ENCODE measurements around the gene FBXL2.
"Not testable (repeated sequence)": the region's sequence is repeated elsewhere in the genome, so short reads cannot be mapped to it uniquely, and the experiment has no call there.

The FBXL2 gene

DNA sequence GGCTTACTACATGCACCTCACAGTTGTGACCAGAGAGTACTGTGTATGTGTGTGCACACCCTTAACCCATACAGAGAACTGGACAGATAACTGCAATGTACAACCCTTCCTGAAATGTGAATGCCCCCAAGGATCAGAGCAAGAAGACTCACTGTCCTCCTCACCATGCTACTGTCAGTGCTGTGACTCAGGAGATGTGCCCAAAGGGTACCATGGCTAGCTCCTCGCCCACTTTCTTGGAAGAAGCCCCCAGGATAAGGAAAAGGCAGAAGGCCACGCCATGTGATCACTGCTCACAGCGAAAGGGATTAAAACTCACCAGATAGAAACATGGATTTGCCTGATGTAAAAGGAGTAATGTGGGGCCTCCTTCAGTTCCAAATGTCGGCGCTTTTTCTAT lies 121.2 kb downstream of the FBXL2 start:
- no peaks in the 10 kb centered on the region for H3K27me3 ChIP-seq (ENCODE audit: control insufficient read depth, insufficient read depth, low read length)
- H3K27ac ChIP-seq (ENCODE audit: low read length): no peak overlapping the region
- no peaks in the 10 kb centered on the region for H3K9me3 ChIP-seq (ENCODE audit: control insufficient read depth, insufficient read depth, low read length)
- peaks cover 14% of the 10 kb centered on the region; the same call in 1 of the 2 replicates for H3K36me3 ChIP-seq (ENCODE audit: control insufficient read depth, insufficient read depth, low read length)
- no peak for DNase-seq (ENCODE audit: low read depth, low spot score)
- WGBS (ENCODE audit: insufficient coverage, insufficient read length): no CpG with 5 or more reads among the region's 5 CpGs
- H3K4me3 ChIP-seq (ENCODE audit: low read length): no peak overlapping the region
- H3K4me1 ChIP-seq (ENCODE audit: control insufficient read depth, insufficient read depth, low read length): no peaks in the 10 kb centered on the region

GRCh38 chr3:33401781-33402180 lies 124.5 kb downstream of the FBXL2 start:
- Histone ChIP-seq H3K36me3 (ENCODE audit: control insufficient read depth, insufficient read depth, low read length) (peaks cover 10% of the 10 kb centered on the region; the same call in 1 of the 2 replicates), H3K4me3 (ENCODE audit: low read length) (no peak overlapping the region), H3K27ac (ENCODE audit: low read length) (no peak overlapping the region), H3K4me1 (ENCODE audit: control insufficient read depth, insufficient read depth, low read length) (no peaks in the 10 kb centered on the region), H3K27me3 (ENCODE audit: control insufficient read depth, insufficient read depth, low read length) (no peaks in the 10 kb centered on the region), H3K9me3 (ENCODE audit: control insufficient read depth, insufficient read depth, low read length) (no peaks in the 10 kb centered on the region)
- WGBS (ENCODE audit: insufficient coverage, insufficient read length): no CpG with 5 or more reads among the region's 2 CpGs
- no peak for DNase-seq (ENCODE audit: low read depth, low spot score)

GRCh38 chr3:33402936-33403335 lies 125.7 kb downstream of the FBXL2 start:
- Histone ChIP-seq H3K36me3 (ENCODE audit: control insufficient read depth, insufficient read depth, low read length) (peaks cover 8% of the 10 kb centered on the region; the same call in 1 of the 2 replicates), H3K4me1 (ENCODE audit: control insufficient read depth, insufficient read depth, low read length) (no peaks in the 10 kb centered on the region), H3K27me3 (ENCODE audit: control insufficient read depth, insufficient read depth, low read length) (no peaks in the 10 kb centered on the region), H3K27ac (ENCODE audit: low read length) (no peak overlapping the region), H3K4me3 (ENCODE audit: low read length) (no peak overlapping the region), H3K9me3 (ENCODE audit: control insufficient read depth, insufficient read depth, low read length) (no peaks in the 10 kb centered on the region)
- no peak for DNase-seq (ENCODE audit: low read depth, low spot score)
- no CpG with 5 or more reads among the region's 3 CpGs for WGBS (ENCODE audit: insufficient coverage, insufficient read length)

GRCh38 chr3:33403756-33404155 lies 126.5 kb downstream of the FBXL2 start:
- H3K4me3 ChIP-seq (ENCODE audit: low read length): no peak overlapping the region
- peaks cover 9% of the 10 kb centered on the region; the same call in 1 of the 2 replicates for H3K36me3 ChIP-seq (ENCODE audit: control insufficient read depth, insufficient read depth, low read length)
- no peak for DNase-seq (ENCODE audit: low read depth, low spot score)
- no peaks in the 10 kb centered on the region for H3K4me1 ChIP-seq (ENCODE audit: control insufficient read depth, insufficient read depth, low read length)
- WGBS (ENCODE audit: insufficient coverage, insufficient read length): no CpG with 5 or more reads among the region's 6 CpGs
- no peaks in the 10 kb centered on the region for H3K9me3 ChIP-seq (ENCODE audit: control insufficient read depth, insufficient read depth, low read length)
- H3K27me3 ChIP-seq (ENCODE audit: control insufficient read depth, insufficient read depth, low read length): no peaks in the 10 kb centered on the region
- no peak overlapping the region for H3K27ac ChIP-seq (ENCODE audit: low read length)

DNA sequence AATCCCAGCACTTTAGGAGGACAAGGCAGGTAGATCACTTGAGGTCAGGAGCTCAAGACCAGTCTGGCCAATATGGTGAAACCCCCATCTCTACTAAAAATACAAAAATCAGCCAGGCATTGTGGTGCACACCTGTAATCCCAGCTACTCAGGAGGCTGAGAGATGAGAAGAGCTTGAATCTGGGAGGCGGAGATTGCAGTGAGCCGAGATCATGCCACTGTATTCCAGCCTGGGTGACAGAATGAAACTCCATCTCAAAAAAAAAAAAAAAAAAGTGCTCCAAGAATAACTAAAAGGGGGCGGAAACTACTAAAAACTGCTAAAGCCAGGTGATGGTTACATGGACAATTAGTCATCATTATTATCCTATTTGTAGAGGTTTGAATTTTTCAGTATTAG lies 133.6 kb downstream of the FBXL2 start:
- not testable (repeated sequence) for H3K27ac ChIP-seq (ENCODE audit: low read length); H3K4me1 ChIP-seq (ENCODE audit: control insufficient read depth, insufficient read depth, low read length); H3K9me3 ChIP-seq (ENCODE audit: control insufficient read depth, insufficient read depth, low read length); DNase-seq (ENCODE audit: low read depth, low spot score); H3K27me3 ChIP-seq (ENCODE audit: control insufficient read depth, insufficient read depth, low read length); H3K4me3 ChIP-seq (ENCODE audit: low read length)
- WGBS (ENCODE audit: insufficient coverage, insufficient read length): no CpG with 5 or more reads among the region's 3 CpGs
- H3K36me3 ChIP-seq (ENCODE audit: control insufficient read depth, insufficient read depth, low read length): peaks cover 16% of the 10 kb centered on the region; the same call in 1 of the 2 replicates

DNA sequence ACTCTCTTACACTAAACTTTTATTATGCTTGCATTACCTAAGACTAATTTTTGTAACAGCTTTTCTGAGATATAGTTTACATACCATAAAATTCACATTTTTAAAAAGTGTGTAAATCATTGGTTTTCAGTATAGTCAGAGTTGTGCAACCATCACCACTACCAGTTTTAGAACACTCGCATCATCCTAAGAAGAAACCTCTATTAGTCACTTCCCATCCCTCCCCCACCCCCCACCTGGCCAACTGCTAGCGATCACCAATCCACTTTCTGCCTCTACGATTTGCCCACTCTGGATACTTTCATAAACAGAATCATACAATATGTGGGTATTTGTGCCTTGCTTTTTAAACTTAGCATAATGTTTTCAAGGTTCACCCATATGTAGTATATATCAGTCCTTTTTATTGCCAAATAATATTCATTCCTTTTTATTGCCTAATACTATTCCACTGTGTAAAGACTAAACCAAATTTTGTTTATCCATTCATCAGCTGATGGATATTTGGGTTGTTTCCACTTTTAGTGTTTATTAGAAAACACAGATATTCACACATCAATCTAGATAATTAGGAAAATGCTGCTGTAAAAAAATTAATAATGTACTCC lies 139.9 kb downstream of the FBXL2 start:
- Histone ChIP-seq H3K9me3 (ENCODE audit: control insufficient read depth, insufficient read depth, low read length) (no peaks in the 10 kb centered on the region), H3K4me1 (ENCODE audit: control insufficient read depth, insufficient read depth, low read length) (no peaks in the 10 kb centered on the region), H3K4me3 (ENCODE audit: low read length) (no peak overlapping the region), H3K27ac (ENCODE audit: low read length) (no peak overlapping the region), H3K27me3 (ENCODE audit: control insufficient read depth, insufficient read depth, low read length) (no peaks in the 10 kb centered on the region), H3K36me3 (ENCODE audit: control insufficient read depth, insufficient read depth, low read length) (peaks cover 6% of the 10 kb centered on the region; the same call in 1 of the 2 replicates)
- WGBS (ENCODE audit: insufficient coverage, insufficient read length): no CpG with 5 or more reads among the region's 3 CpGs
- DNase-seq (ENCODE audit: low read depth, low spot score): no peak

- Histone ChIP-seq H3K36me3 (ENCODE audit: control insufficient read depth, insufficient read depth, low read length) (peaks cover 4% of the 10 kb centered on the region; the same call in 1 of the 2 replicates), H3K4me1 (ENCODE audit: control insufficient read depth, insufficient read depth, low read length) (no peaks in the 10 kb centered on the region), H3K27ac (ENCODE audit: low read length) (no peak overlapping the region), H3K9me3 (ENCODE audit: control insufficient read depth, insufficient read depth, low read length) (no peaks in the 10 kb centered on the region), H3K4me3 (ENCODE audit: low read length) (no peak overlapping the region), H3K27me3 (ENCODE audit: control insufficient read depth, insufficient read depth, low read length) (no peaks in the 10 kb centered on the region)
- no CpG with 5 or more reads among the region's 1 CpG for WGBS (ENCODE audit: insufficient coverage, insufficient read length)
- no peak for DNase-seq (ENCODE audit: low read depth, low spot score)
These were observed 142.7 kb downstream of the FBXL2 start for GRCh38 chr3:33419948-33420347.

- H3K4me3 ChIP-seq (ENCODE audit: low read length): no peak overlapping the region
- no peak overlapping the region for H3K27ac ChIP-seq (ENCODE audit: low read length)
- no CpG with 5 or more reads among the region's 2 CpGs for WGBS (ENCODE audit: insufficient coverage, insufficient read length)
- H3K27me3 ChIP-seq (ENCODE audit: control insufficient read depth, insufficient read depth, low read length): no peaks in the 10 kb centered on the region
- no peak for DNase-seq (ENCODE audit: low read depth, low spot score)
- H3K4me1 ChIP-seq (ENCODE audit: control insufficient read depth, insufficient read depth, low read length): no peaks in the 10 kb centered on the region; the same call in 1 of the 2 replicates
- 0 out of 2 replicates have a peak, but pooled peaks cover 2% of the 10 kb centered on the region for H3K36me3 ChIP-seq (ENCODE audit: control insufficient read depth, insufficient read depth, low read length)
- H3K9me3 ChIP-seq (ENCODE audit: control insufficient read depth, insufficient read depth, low read length): no peaks in the 10 kb centered on the region
These were observed 143.7 kb downstream of the FBXL2 start for GRCh38 chr3:33420966-33421365.

GRCh38 chr3:33424606-33425452 lies 147.6 kb downstream of the FBXL2 start:
- no peak for DNase-seq (ENCODE audit: low read depth, low spot score)
- H3K4me3 ChIP-seq (ENCODE audit: low read length): no peak overlapping the region
- no peaks in the 10 kb centered on the region for H3K36me3 ChIP-seq (ENCODE audit: control insufficient read depth, insufficient read depth, low read length)
- no peak overlapping the region for H3K27ac ChIP-seq (ENCODE audit: low read length)
- H3K4me1 ChIP-seq (ENCODE audit: control insufficient read depth, insufficient read depth, low read length): peaks cover 8% of the 10 kb centered on the region; the same call in 1 of the 2 replicates
- no peaks in the 10 kb centered on the region for H3K9me3 ChIP-seq (ENCODE audit: control insufficient read depth, insufficient read depth, low read length)
- H3K27me3 ChIP-seq (ENCODE audit: control insufficient read depth, insufficient read depth, low read length): no peaks in the 10 kb centered on the region
- WGBS (ENCODE audit: insufficient coverage, insufficient read length): no CpG with 5 or more reads among the region's 10 CpGs

DNA sequence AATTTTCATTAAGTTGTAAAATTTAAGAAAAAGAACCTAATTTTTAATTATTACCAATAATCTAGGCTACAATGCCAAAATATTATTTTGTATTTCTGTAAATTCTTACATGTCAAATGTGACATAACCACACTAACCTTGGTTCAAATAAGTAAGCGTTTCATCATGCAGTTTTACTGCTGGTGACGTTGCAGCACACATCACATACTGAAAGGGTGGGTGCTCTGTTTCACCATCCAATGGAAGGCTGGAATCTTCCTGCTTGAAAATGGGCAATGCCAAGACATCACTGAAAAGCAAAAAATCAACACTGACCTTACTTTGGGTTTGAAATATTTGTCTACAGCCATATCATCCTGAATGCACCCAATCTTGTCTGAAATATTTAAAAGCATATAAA lies 148.2 kb downstream of the FBXL2 start:
- Histone ChIP-seq H3K27me3 (ENCODE audit: control insufficient read depth, insufficient read depth, low read length) (no peaks in the 10 kb centered on the region), H3K36me3 (ENCODE audit: control insufficient read depth, insufficient read depth, low read length) (no peaks in the 10 kb centered on the region), H3K27ac (ENCODE audit: low read length) (no peak overlapping the region), H3K4me3 (ENCODE audit: low read length) (no peak overlapping the region), H3K9me3 (ENCODE audit: control insufficient read depth, insufficient read depth, low read length) (no peaks in the 10 kb centered on the region), H3K4me1 (ENCODE audit: control insufficient read depth, insufficient read depth, low read length) (peaks cover 12% of the 10 kb centered on the region; the same call in 1 of the 2 replicates)
- DNase-seq (ENCODE audit: low read depth, low spot score): no peak
- no CpG with 5 or more reads among the region's 2 CpGs for WGBS (ENCODE audit: insufficient coverage, insufficient read length)

Measured in iPS DF 6.9 (cell line).